HCT116 (cell line): Measurements from ENCODE around the gene TIMM44. TPM values are rescaled to one million over a fixed set of nuclear protein-coding genes. Genes with fewer than 3 reads are reported as not detected.

Source experiments
- ATAC-seq: fragments of 200-7000 bp; cut with Tn5 transposase; 2 replicates; pipeline ENCODE4 v1.9.1; 2020; ENCODE audit warnings: mild to moderate bottlenecking, moderate library complexity
- BruUV-seq: library from RNA; stranded (reverse); fragments of 400-500 nt; replicated peaks from 2 replicates; lab custom pipeline; 2021; lab: Mats Ljungman, UMichigan
- CTCF ChIA-PET: fragments of 300-600 bp; sonication (Branson Sonifier 250); formaldehyde crosslinking; loops from one replicate; lab custom pipeline; 2021; ENCODE audit warnings: antibody characterized with exemption; lab: Charles Lee
- POLR2A ChIA-PET: fragments of 300-600, 350-600 bp; sonication (Branson Sonifier 250); formaldehyde crosslinking; loops from one replicate; lab custom pipeline; 2021; ENCODE audit warnings: antibody characterized with exemption; lab: Charles Lee
- RAD21 ChIA-PET, 2 experiments: fragments of 300-600 bp; sonication (Branson Sonifier 250); formaldehyde crosslinking; loops; one replicate each; lab custom pipeline; 2023; ENCODE audit warnings: low total read pairs in 2 of 2; ENCODE audit not compliant: uncharacterized antibody in 2 of 2, unreplicated experiment in 2 of 2, low non-redundant PET in 1 of 2; lab: Charles Lee
- DNase-seq: peaks from one replicate; pipeline ENCODE4 v3.0.0-alpha.2; 2010; ENCODE audit warnings: low read depth, low spot score
- H2AFZ ChIP-seq: fragments of 200-600 bp; shearing (Covaris generic), sonication (generic); 2 replicates; pipeline ENCODE4 v1.6.1; 2017; ENCODE audit warnings: low read depth, mixed run types, mixed read lengths, antibody characterized with exemption, low read length; ENCODE audit not compliant: poor library complexity, severe bottlenecking
- H3K27ac ChIP-seq: 2 replicates; pipeline ENCODE4 v1.5.1; 2012; ENCODE audit warnings: low read depth, low read length
- H3K27me3 ChIP-seq: fragments of 200-600 bp; sonication (generic); 2 replicates; pipeline ENCODE4 v1.6.1; 2016; ENCODE audit warnings: mixed run types, low read length, mixed read lengths; ENCODE audit not compliant: insufficient read depth
- H3K36me3 ChIP-seq, 2 experiments: fragments of 200-500 bp in 1 of 2; fragments of 200-600 bp in 1 of 2; sonication (Bioruptor generic) in 1 of 2; sonication (generic) in 1 of 2; 2 replicates each; pipeline versions ENCODE4 v1.5.1 to v1.6.1; 2014 to 2016; ENCODE audit warnings: low read length in 2 of 2, inconsistent platforms in 1 of 2, mixed read lengths in 1 of 2, mixed run types in 1 of 2; ENCODE audit not compliant: insufficient read depth in 2 of 2, control insufficient read depth in 1 of 2
- H3K4me1 ChIP-seq, 2 experiments: fragments of 200-600 bp in 1 of 2; sonication (generic) in 1 of 2; 2 replicates each; pipeline versions ENCODE4 v1.5.1 to v1.6.1; 2012 to 2017; ENCODE audit warnings: low read length in 2 of 2, inconsistent platforms in 1 of 2, mild to moderate bottlenecking in 1 of 2, mixed read lengths in 1 of 2, mixed run types in 1 of 2, moderate library complexity in 1 of 2; ENCODE audit not compliant: insufficient read depth in 2 of 2, control insufficient read depth in 1 of 2
- H3K4me2 ChIP-seq: fragments of 200-600 bp; sonication (generic); 2 replicates; pipeline ENCODE4 v1.6.1; 2017; ENCODE audit warnings: mixed run types, low read length, mixed read lengths
- H3K4me3 ChIP-seq, 2 experiments: fragments of 200-600 bp in 1 of 2; sonication (generic) in 1 of 2; replicated peaks in 1 of 2; 2 replicates each; pipeline ENCODE4 v1.5.1; 2011 to 2016; ENCODE audit warnings: low read length in 2 of 2, control low read depth in 1 of 2, low read depth in 1 of 2, mild to moderate bottlenecking in 1 of 2, mixed read lengths in 1 of 2, mixed run types in 1 of 2
- H3K79me2 ChIP-seq: fragments of 200-600 bp; sonication (generic); 2 replicates; pipeline ENCODE4 v1.6.1; 2017; ENCODE audit warnings: mild to moderate bottlenecking, mixed run types, low read length, moderate library complexity, mixed read lengths; ENCODE audit not compliant: insufficient read depth
- H3K9ac ChIP-seq: fragments of 200-600 bp; sonication (generic); 2 replicates; pipeline ENCODE4 v1.6.1; 2016; ENCODE audit warnings: low read length, mixed read lengths
- H3K9me2 ChIP-seq: fragments of 200-600 bp; sonication (generic), shearing (Covaris generic); 2 replicates; pipeline ENCODE4 v1.6.1; 2017; ENCODE audit warnings: mixed run types, mild to moderate bottlenecking, moderate library complexity; ENCODE audit not compliant: insufficient read depth
- H3K9me3 ChIP-seq, 2 experiments: fragments of 200-500 bp in 1 of 2; fragments of 200-600 bp in 1 of 2; sonication (Bioruptor generic) in 1 of 2; sonication (generic) in 1 of 2; 2 replicates each; pipeline ENCODE4 v1.6.1; 2014 to 2017; ENCODE audit warnings: low read length in 2 of 2, mixed read lengths in 2 of 2, inconsistent platforms in 1 of 2, low read depth in 1 of 2, mild to moderate bottlenecking in 1 of 2, mixed run types in 1 of 2, moderate library complexity in 1 of 2; ENCODE audit not compliant: control insufficient read depth in 1 of 2, insufficient read depth in 1 of 2
- H4K20me1 ChIP-seq: fragments of 200-600 bp; sonication (generic), shearing (Covaris generic); 2 replicates; pipeline ENCODE4 v1.6.1; 2017; ENCODE audit warnings: mixed run types, mild to moderate bottlenecking, moderate library complexity; ENCODE audit not compliant: insufficient read depth
- ATF3 ChIP-seq: IDR thresholded peaks from 2 replicates; pipeline ENCODE4 v1.6.1; 2012
- CBX3 ChIP-seq: IDR thresholded peaks from 2 replicates; pipeline ENCODE4 v1.6.1; 2012; ENCODE audit warnings: low read depth
- CEBPB ChIP-seq: IDR thresholded peaks from 2 replicates; pipeline ENCODE4 v1.6.1; 2012; ENCODE audit warnings: low read depth
- ELF1 ChIP-seq: IDR thresholded peaks from 2 replicates; pipeline ENCODE4 v1.6.1; 2012; ENCODE audit warnings: low read depth, borderline replicate concordance
- EZH2phosphoT487 ChIP-seq: fragments of 200-600 bp; IDR thresholded peaks from 2 replicates; pipeline ENCODE4 v1.6.1; 2018; ENCODE audit warnings: antibody characterized with exemption, borderline replicate concordance
- FOSL1 ChIP-seq: IDR thresholded peaks from 2 replicates; pipeline ENCODE4 v1.6.1; 2012; ENCODE audit warnings: low read depth
- JUND ChIP-seq: IDR thresholded peaks from 2 replicates; pipeline ENCODE4 v1.6.1; 2012
- POLR2A ChIP-seq: IDR thresholded peaks from 2 replicates; pipeline ENCODE4 v1.7.0; 2011; ENCODE audit warnings: borderline replicate concordance; ENCODE audit not compliant: insufficient read depth, insufficient read length; ENCODE audit errors: extremely low read depth
- RAD21 ChIP-seq: IDR thresholded peaks from 2 replicates; pipeline ENCODE4 v1.6.1; 2012; ENCODE audit warnings: low read depth, mild to moderate bottlenecking
- REST ChIP-seq: IDR thresholded peaks from 2 replicates; pipeline ENCODE4 v1.6.1; 2012; ENCODE audit warnings: low read depth
- SRF ChIP-seq: IDR thresholded peaks from 2 replicates; pipeline ENCODE4 v1.6.1; 2012; ENCODE audit warnings: low read depth
- YY1 ChIP-seq: IDR thresholded peaks from 2 replicates; pipeline ENCODE4 v1.6.1; 2011; ENCODE audit warnings: low read length, low read depth, moderate library complexity, mild to moderate bottlenecking; ENCODE audit not compliant: insufficient replicate concordance; ENCODE audit errors: extremely low read depth
- ZFX ChIP-seq: fragments of 450-650 bp; IDR thresholded peaks from 2 replicates; pipeline ENCODE4 v1.6.1; 2017
- intact Hi-C: fragments of 100-400 bp; cut with micrococcal nuclease; formaldehyde crosslinking; loops from 2 replicates; pipeline ENCODE4 v1.10.0; 2022
- total RNA-seq: library from RNA; stranded (reverse); gene quantifications from one replicate; pipeline ENCODE4 v1.2.1, GENCODE V29; 2021; ENCODE audit not compliant: unreplicated experiment

The TIMM44 gene
- total RNA-seq, 1 experiment from 2014 or later = 136 TPM

- H3K27ac ChIP-seq = no peak overlapping the region
- H3K9me2 ChIP-seq = no peaks in the 10 kb centered on the region
- H3K4me1 ChIP-seq = peaks cover 3 to 22% of the 10 kb centered on the region in 2 experiments; a peak in 2 of 4 replicates
- no peaks in the 10 kb centered on the region for H4K20me1 ChIP-seq
- ChIA-PET CTCF (no interaction called here), POLR2A (no interaction called here), RAD21 (no interaction called here)
- intact Hi-C loops = no loop called here
- no peaks in the 10 kb centered on the region for H3K27me3 ChIP-seq
- no peak overlapping the region for H3K9ac ChIP-seq
- no peak for TF ChIP-seq RAD21
- TF ChIP-seq CBX3 = no peak
- no peak for TF ChIP-seq ELF1
- TF ChIP-seq EZH2phosphoT487 = no peak
- no peak for TF ChIP-seq SRF
- no peak for TF ChIP-seq YY1
- no peak for TF ChIP-seq CEBPB
- no peak for TF ChIP-seq POLR2A
- no peak for TF ChIP-seq FOSL1
- TF ChIP-seq ATF3 = no peak
- TF ChIP-seq JUND = no peak
- TF ChIP-seq REST = no peak
- TF ChIP-seq ZFX = no peak
- peaks cover 5 to 6% of the 10 kb centered on the region in 2 experiments; a peak in 3 of 4 replicates for H3K36me3 ChIP-seq
- BruUV-seq = no TSS peak
- no peak for ATAC-seq
- peaks cover 62% of the 10 kb centered on the region for H3K79me2 ChIP-seq
- H2AFZ ChIP-seq = no peak overlapping the region
- no peak for DNase-seq
- no peaks in the 10 kb centered on the region for H3K9me3 ChIP-seq
- H3K4me2 ChIP-seq = no peak overlapping the region
- H3K4me3 ChIP-seq = no peak overlapping the region
These were observed 35.9 kb downstream of the TIMM44 start for GRCh38 chr19:7907544-7907943.
